Measurements from ENCODE around the gene APBB2. TPM values are rescaled to one million over a fixed set of nuclear protein-coding genes. Genes with fewer than 3 reads are reported as not detected.

Gene APBB2
- total and polyA plus RNA-seq, 4 donors: 4.8 to 31.5 (median 11.2) TPM

- no peaks in the 10 kb centered on the region for H3K27me3 ChIP-seq (ENCODE audit: control insufficient read depth in 4 of 4, insufficient read depth in 4 of 4, low read length in 3 of 4)
- no peak overlapping the region for H3K4me3 ChIP-seq (ENCODE audit: low read depth in 1 of 3, low read length in 3 of 3)
- WGBS: 23% methylated on average over 1 of the region's 1 CpG
- H3K27ac ChIP-seq (ENCODE audit: low read depth in 1 of 2, low read length in 2 of 2): no peak overlapping the region
- no peaks in the 10 kb centered on the region for H3K9me3 ChIP-seq (ENCODE audit: control insufficient read depth in 4 of 4, low read length in 3 of 4)
- no peak overlapping the region for H3K9ac ChIP-seq (ENCODE audit: low read depth in 1 of 2, low read length in 2 of 2)
- H3K4me1 ChIP-seq (ENCODE audit: control insufficient read depth in 4 of 4, insufficient read depth in 4 of 4, low read length in 3 of 4): peaks cover 6 to 11% (median 8%) of the 10 kb centered on the region in 4 donors
- no peaks in the 10 kb centered on the region for H3K36me3 ChIP-seq (ENCODE audit: control insufficient read depth in 4 of 4, insufficient read depth in 3 of 4, low read depth in 1 of 4, low read length in 3 of 4)
- TF ChIP-seq RXRA (IDR thresholded peaks at IDR 0.05): no peak
- TF ChIP-seq RAD21 (IDR thresholded peaks at IDR 0.05): peak; percentile 77 to 83
- TF ChIP-seq, protein P1, sequence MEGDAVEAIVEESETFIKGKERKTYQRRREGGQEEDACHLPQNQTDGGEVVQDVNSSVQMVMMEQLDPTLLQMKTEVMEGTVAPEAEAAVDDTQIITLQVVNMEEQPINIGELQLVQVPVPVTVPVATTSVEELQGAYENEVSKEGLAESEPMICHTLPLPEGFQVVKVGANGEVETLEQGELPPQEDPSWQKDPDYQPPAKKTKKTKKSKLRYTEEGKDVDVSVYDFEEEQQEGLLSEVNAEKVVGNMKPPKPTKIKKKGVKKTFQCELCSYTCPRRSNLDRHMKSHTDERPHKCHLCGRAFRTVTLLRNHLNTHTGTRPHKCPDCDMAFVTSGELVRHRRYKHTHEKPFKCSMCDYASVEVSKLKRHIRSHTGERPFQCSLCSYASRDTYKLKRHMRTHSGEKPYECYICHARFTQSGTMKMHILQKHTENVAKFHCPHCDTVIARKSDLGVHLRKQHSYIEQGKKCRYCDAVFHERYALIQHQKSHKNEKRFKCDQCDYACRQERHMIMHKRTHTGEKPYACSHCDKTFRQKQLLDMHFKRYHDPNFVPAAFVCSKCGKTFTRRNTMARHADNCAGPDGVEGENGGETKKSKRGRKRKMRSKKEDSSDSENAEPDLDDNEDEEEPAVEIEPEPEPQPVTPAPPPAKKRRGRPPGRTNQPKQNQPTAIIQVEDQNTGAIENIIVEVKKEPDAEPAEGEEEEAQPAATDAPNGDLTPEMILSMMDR (IDR thresholded peaks at IDR 0.05; ENCODE audit: low read depth, low read length, missing input control): peak; percentile 55
- TF ChIP-seq JUND (IDR thresholded peaks at IDR 0.05): no peak
- DNase-seq (ENCODE audit: low spot score): no peak
Observed at GRCh38 chr4:40980318-40980883, 233.9 kb downstream of the APBB2 start.

- DNase-seq (ENCODE audit: low spot score): no peak
- H3K9me3 ChIP-seq (ENCODE audit: control insufficient read depth in 4 of 4, low read length in 3 of 4): no peaks in the 10 kb centered on the region
- 94% methylated on average over 5 of the region's 5 CpGs for WGBS
- H3K9ac ChIP-seq (ENCODE audit: low read depth in 1 of 2, low read length in 2 of 2): no peak overlapping the region
- no peak overlapping the region for H3K4me3 ChIP-seq (ENCODE audit: low read depth in 1 of 3, low read length in 3 of 3)
- H3K4me1 ChIP-seq (ENCODE audit: control insufficient read depth in 4 of 4, insufficient read depth in 4 of 4, low read length in 3 of 4): peaks cover 0 to 1% (median under 1%) of the 10 kb centered on the region in 4 donors
- H3K36me3 ChIP-seq (ENCODE audit: control insufficient read depth in 4 of 4, insufficient read depth in 3 of 4, low read depth in 1 of 4, low read length in 3 of 4): no peaks in the 10 kb centered on the region
- no peak for TF ChIP-seq FOXA1 (IDR thresholded peaks at IDR 0.05)
- no peak for TF ChIP-seq RAD21 (IDR thresholded peaks at IDR 0.05)
- no peak for TF ChIP-seq SP1 (IDR thresholded peaks at IDR 0.05)
- TF ChIP-seq, protein P2, sequence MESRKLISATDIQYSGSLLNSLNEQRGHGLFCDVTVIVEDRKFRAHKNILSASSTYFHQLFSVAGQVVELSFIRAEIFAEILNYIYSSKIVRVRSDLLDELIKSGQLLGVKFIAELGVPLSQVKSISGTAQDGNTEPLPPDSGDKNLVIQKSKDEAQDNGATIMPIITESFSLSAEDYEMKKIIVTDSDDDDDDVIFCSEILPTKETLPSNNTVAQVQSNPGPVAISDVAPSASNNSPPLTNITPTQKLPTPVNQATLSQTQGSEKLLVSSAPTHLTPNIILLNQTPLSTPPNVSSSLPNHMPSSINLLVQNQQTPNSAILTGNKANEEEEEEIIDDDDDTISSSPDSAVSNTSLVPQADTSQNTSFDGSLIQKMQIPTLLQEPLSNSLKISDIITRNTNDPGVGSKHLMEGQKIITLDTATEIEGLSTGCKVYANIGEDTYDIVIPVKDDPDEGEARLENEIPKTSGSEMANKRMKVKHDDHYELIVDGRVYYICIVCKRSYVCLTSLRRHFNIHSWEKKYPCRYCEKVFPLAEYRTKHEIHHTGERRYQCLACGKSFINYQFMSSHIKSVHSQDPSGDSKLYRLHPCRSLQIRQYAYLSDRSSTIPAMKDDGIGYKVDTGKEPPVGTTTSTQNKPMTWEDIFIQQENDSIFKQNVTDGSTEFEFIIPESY (IDR thresholded peaks at IDR 0.05): no peak
- TF ChIP-seq, protein P1 (IDR thresholded peaks at IDR 0.05; ENCODE audit: low read depth, low read length, missing input control): no peak
- TF ChIP-seq TAF1 (conservative IDR thresholded peaks at IDR 0.05): no peak
- no peak for TF ChIP-seq GABPA (IDR thresholded peaks at IDR 0.05 in 1 of 2, conservative IDR thresholded peaks at IDR 0.05 in 1 of 2)
- TF ChIP-seq NR2F2 (IDR thresholded peaks at IDR 0.05): no peak
- no peak for TF ChIP-seq RXRA (IDR thresholded peaks at IDR 0.05)
- TF ChIP-seq, protein P3, sequence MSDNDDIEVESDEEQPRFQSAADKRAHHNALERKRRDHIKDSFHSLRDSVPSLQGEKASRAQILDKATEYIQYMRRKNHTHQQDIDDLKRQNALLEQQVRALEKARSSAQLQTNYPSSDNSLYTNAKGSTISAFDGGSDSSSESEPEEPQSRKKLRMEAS (IDR thresholded peaks at IDR 0.05): no peak
- no peak for TF ChIP-seq ATF3 (IDR thresholded peaks at IDR 0.05)
- TF ChIP-seq HNF4G (IDR thresholded peaks at IDR 0.05): no peak
- TF ChIP-seq FOXA2 (IDR thresholded peaks at IDR 0.05): no peak
- TF ChIP-seq EGR1 (IDR thresholded peaks at IDR 0.05; ENCODE audit: low read depth in 2 of 2): no peak
- no peak for TF ChIP-seq YY1 (IDR thresholded peaks at IDR 0.05)
- TF ChIP-seq JUND (IDR thresholded peaks at IDR 0.05): no peak
- no peaks in the 10 kb centered on the region for H3K27me3 ChIP-seq (ENCODE audit: control insufficient read depth in 4 of 4, insufficient read depth in 4 of 4, low read length in 3 of 4)
- H3K27ac ChIP-seq (ENCODE audit: low read depth in 1 of 2, low read length in 2 of 2): no peak overlapping the region
Observed at GRCh38 chr4:40978548-40978947, 235.8 kb downstream of the APBB2 start.

Measured in liver (tissue), 9 donors.